A673 (cell line): ENCODE results near the gene GNL3.

Experiments
- EZH2 ChIP-seq: fragments of 200-600 bp; sonication (generic); IDR thresholded peaks from 2 replicates; pipeline ENCODE4 v1.6.1; 2017; ENCODE audit warnings: borderline replicate concordance, low read depth, mild to moderate bottlenecking, mixed read lengths, antibody characterized with exemption, low read length; ENCODE audit not compliant: poor library complexity, severe bottlenecking
- TF ChIP-seq, protein P1 (sequence below): fragments of 300-800, 200-600 bp; sonication (generic); conservative IDR thresholded peaks from 2 replicates; pipeline ENCODE4 v1.5.1; 2017; ENCODE audit warnings: low read depth, mild to moderate bottlenecking, antibody characterized with exemption, low read length, moderate library complexity, mixed read lengths

DNA sequence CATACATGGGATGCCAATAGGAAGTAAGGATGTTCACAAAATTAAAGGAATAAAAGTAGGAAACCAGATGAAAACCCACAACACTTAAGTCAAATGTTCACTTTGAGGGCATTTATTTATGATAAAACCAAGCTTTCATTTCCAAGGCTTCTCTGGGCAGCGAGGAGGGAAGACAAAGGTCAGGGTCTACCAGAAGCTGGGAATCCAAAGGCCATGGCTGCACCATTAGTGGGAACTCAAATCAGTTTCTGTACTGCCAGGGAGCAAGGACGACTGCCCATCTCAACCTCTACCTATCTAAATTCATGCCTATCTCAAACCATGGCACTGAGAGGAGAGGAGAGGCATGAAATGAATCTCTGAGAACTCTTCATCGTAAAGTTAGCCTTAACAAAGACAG is 22.7 kb upstream of the GNL3 start:
- TF ChIP-seq, protein P1, sequence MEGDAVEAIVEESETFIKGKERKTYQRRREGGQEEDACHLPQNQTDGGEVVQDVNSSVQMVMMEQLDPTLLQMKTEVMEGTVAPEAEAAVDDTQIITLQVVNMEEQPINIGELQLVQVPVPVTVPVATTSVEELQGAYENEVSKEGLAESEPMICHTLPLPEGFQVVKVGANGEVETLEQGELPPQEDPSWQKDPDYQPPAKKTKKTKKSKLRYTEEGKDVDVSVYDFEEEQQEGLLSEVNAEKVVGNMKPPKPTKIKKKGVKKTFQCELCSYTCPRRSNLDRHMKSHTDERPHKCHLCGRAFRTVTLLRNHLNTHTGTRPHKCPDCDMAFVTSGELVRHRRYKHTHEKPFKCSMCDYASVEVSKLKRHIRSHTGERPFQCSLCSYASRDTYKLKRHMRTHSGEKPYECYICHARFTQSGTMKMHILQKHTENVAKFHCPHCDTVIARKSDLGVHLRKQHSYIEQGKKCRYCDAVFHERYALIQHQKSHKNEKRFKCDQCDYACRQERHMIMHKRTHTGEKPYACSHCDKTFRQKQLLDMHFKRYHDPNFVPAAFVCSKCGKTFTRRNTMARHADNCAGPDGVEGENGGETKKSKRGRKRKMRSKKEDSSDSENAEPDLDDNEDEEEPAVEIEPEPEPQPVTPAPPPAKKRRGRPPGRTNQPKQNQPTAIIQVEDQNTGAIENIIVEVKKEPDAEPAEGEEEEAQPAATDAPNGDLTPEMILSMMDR = no peak
- TF ChIP-seq EZH2 = no peak
